ENCODE results near the gene B3GLCT. TPM values are rescaled to one million over a fixed set of nuclear protein-coding genes. Genes with fewer than 3 reads are reported as not detected.

The B3GLCT gene
- total and polyA plus RNA-seq, 2 experiments from 2014 or later = 14.9 to 18.3 TPM

GRCh38 chr13:31224174-31224669, 24.4 kb downstream of the B3GLCT start:
- no peaks in the 10 kb centered on the region for H3K9me3 ChIP-seq (ENCODE audit: low read depth)

GRCh38 chr13:31224963-31225559, 25.3 kb downstream of the B3GLCT start:
- in situ Hi-C loops (cut with MboI) = loop anchor here (25.0 kb wide), 1 partner anchor 512 kb away; the partner anchor contains the start of gene RXFP2

More at GRCh38 chr13:31224174-31224669, 24.4 kb downstream of the B3GLCT start:
- H3K9me2 ChIP-seq (ENCODE audit: insufficient read depth) = no peaks in the 10 kb centered on the region
- H3K4me3 ChIP-seq = no peak overlapping the region
- H3K4me2 ChIP-seq (ENCODE audit: unreplicated experiment) = no peak overlapping the region
- peaks cover 8% of the 10 kb centered on the region for H3K4me1 ChIP-seq (ENCODE audit: insufficient read depth)
- 94 to 98% methylated on average over 5 of the region's 5 CpGs for WGBS, 2 experiments (ENCODE audit: low coverage in 1 of 2, low lambda C conversion rate in 2 of 2, missing lambda C conversion rate in 2 of 2)
- H3K27ac ChIP-seq = no peak overlapping the region
- TF ChIP-seq EZH2phosphoT487 (IDR thresholded peaks at IDR 0.05; ENCODE audit: insufficient read depth, low read depth) (no peak), EZH2 (IDR thresholded peaks at IDR 0.05; ENCODE audit: insufficient read depth, poor library complexity, severe bottlenecking) (no peak)
- DNase-seq = no peak
- H3K9ac ChIP-seq = no peak overlapping the region
- no peaks in the 10 kb centered on the region for H3K79me2 ChIP-seq (ENCODE audit: insufficient read depth)
- no peaks in the 10 kb centered on the region for H3F3A ChIP-seq (ENCODE audit: insufficient read depth)
- in situ Hi-C loops (cut with MboI) = no loop called here
- H2AFZ ChIP-seq = no peak overlapping the region
- H4K20me1 ChIP-seq (ENCODE audit: insufficient read depth) = no peaks in the 10 kb centered on the region
- no peaks in the 10 kb centered on the region for H3K36me3 ChIP-seq (ENCODE audit: low read depth)
- H3K27me3 ChIP-seq (replicated peaks; ENCODE audit: insufficient read depth) = no peaks in the 10 kb centered on the region

GRCh38 chr13:31225998-31226675, 26.4 kb downstream of the B3GLCT start:
- no peak overlapping the region for H2AFZ ChIP-seq
- H3K4me1 ChIP-seq (ENCODE audit: insufficient read depth) = peaks cover 8% of the 10 kb centered on the region
- in situ Hi-C loops (cut with MboI) = loop anchor here (25.0 kb wide), 1 partner anchor 511 kb away; the partner anchor contains the start of gene RXFP2
- no peaks in the 10 kb centered on the region for H3K36me3 ChIP-seq (ENCODE audit: low read depth)
- WGBS, 2 experiments (ENCODE audit: low coverage in 1 of 2, low lambda C conversion rate in 2 of 2, missing lambda C conversion rate in 2 of 2) = 80 to 82% methylated on average over 9 of the region's 9 CpGs
- no peak for DNase-seq
- no peaks in the 10 kb centered on the region for H3K9me3 ChIP-seq (ENCODE audit: low read depth)
- TF ChIP-seq EZH2phosphoT487 (IDR thresholded peaks at IDR 0.05; ENCODE audit: insufficient read depth, low read depth) = no peak
- no peak for TF ChIP-seq EZH2 (IDR thresholded peaks at IDR 0.05; ENCODE audit: insufficient read depth, poor library complexity, severe bottlenecking)
- H3K27ac ChIP-seq = no peak overlapping the region
- no peaks in the 10 kb centered on the region for H3F3A ChIP-seq (ENCODE audit: insufficient read depth)
- no peaks in the 10 kb centered on the region for H3K27me3 ChIP-seq (replicated peaks; ENCODE audit: insufficient read depth)
- H3K79me2 ChIP-seq (ENCODE audit: insufficient read depth) = no peaks in the 10 kb centered on the region
- no peaks in the 10 kb centered on the region for H3K9me2 ChIP-seq (ENCODE audit: insufficient read depth)
- H3K4me2 ChIP-seq (ENCODE audit: unreplicated experiment) = no peak overlapping the region
- no peak overlapping the region for H3K4me3 ChIP-seq
- no peaks in the 10 kb centered on the region for H4K20me1 ChIP-seq (ENCODE audit: insufficient read depth)
- no peak overlapping the region for H3K9ac ChIP-seq

More at GRCh38 chr13:31224963-31225559, 25.3 kb downstream of the B3GLCT start:
- Histone ChIP-seq H4K20me1 (ENCODE audit: insufficient read depth) (no peaks in the 10 kb centered on the region), H3K4me3 (no peak overlapping the region), H3K4me1 (ENCODE audit: insufficient read depth) (peaks cover 8% of the 10 kb centered on the region), H3F3A (ENCODE audit: insufficient read depth) (no peaks in the 10 kb centered on the region), H3K9me2 (ENCODE audit: insufficient read depth) (no peaks in the 10 kb centered on the region), H3K9me3 (ENCODE audit: low read depth) (no peaks in the 10 kb centered on the region), H3K79me2 (ENCODE audit: insufficient read depth) (no peaks in the 10 kb centered on the region), H3K27me3 (replicated peaks; ENCODE audit: insufficient read depth) (no peaks in the 10 kb centered on the region), H2AFZ (no peak overlapping the region), H3K36me3 (ENCODE audit: low read depth) (no peaks in the 10 kb centered on the region), H3K9ac (no peak overlapping the region), H3K27ac (no peak overlapping the region), H3K4me2 (ENCODE audit: unreplicated experiment) (no peak overlapping the region)
- DNase-seq = no peak
- WGBS, 2 experiments (ENCODE audit: low coverage in 1 of 2, low lambda C conversion rate in 2 of 2, missing lambda C conversion rate in 2 of 2) = 50% methylated on average over 2 of the region's 2 CpGs
- no peak for TF ChIP-seq EZH2phosphoT487 (IDR thresholded peaks at IDR 0.05; ENCODE audit: insufficient read depth, low read depth)
- TF ChIP-seq EZH2 (IDR thresholded peaks at IDR 0.05; ENCODE audit: insufficient read depth, poor library complexity, severe bottlenecking) = no peak

GRCh38 chr13:31227063-31227462, 27.3 kb downstream of the B3GLCT start:
- no peaks in the 10 kb centered on the region for H3K79me2 ChIP-seq (ENCODE audit: insufficient read depth)
- in situ Hi-C loops (cut with MboI) = loop anchor here (25.0 kb wide), 1 partner anchor 510 kb away; the partner anchor contains the start of gene RXFP2

More at GRCh38 chr13:31227063-31227462, 27.3 kb downstream of the B3GLCT start:
- TF ChIP-seq EZH2phosphoT487 (IDR thresholded peaks at IDR 0.05; ENCODE audit: insufficient read depth, low read depth) (no peak), EZH2 (IDR thresholded peaks at IDR 0.05; ENCODE audit: insufficient read depth, poor library complexity, severe bottlenecking) (no peak)
- Histone ChIP-seq H3K27me3 (replicated peaks; ENCODE audit: insufficient read depth) (no peaks in the 10 kb centered on the region), H3K4me3 (no peak overlapping the region), H3K9me2 (ENCODE audit: insufficient read depth) (no peaks in the 10 kb centered on the region), H3K4me1 (ENCODE audit: insufficient read depth) (peaks cover 8% of the 10 kb centered on the region), H3K4me2 (ENCODE audit: unreplicated experiment) (peak overlapping the region; percentile 27), H3K27ac (no peak overlapping the region), H3F3A (ENCODE audit: insufficient read depth) (no peaks in the 10 kb centered on the region), H2AFZ (no peak overlapping the region), H3K36me3 (ENCODE audit: low read depth) (no peaks in the 10 kb centered on the region), H3K9me3 (ENCODE audit: low read depth) (no peaks in the 10 kb centered on the region), H3K9ac (no peak overlapping the region), H4K20me1 (ENCODE audit: insufficient read depth) (no peaks in the 10 kb centered on the region)
- DNase-seq = peak; percentile 42

All from GM23248 (cell line).